HG02885 (cell line): Measurements from ENCODE around the gene RAP2B.
"Not testable (repeated sequence)": the region's sequence is repeated elsewhere in the genome, so short reads cannot be mapped to it uniquely, and the experiment has no call there.

Experiments used
- ATAC-seq: cut with Tn5 transposase; IDR thresholded peaks from one replicate; pipeline ENCODE4 v1.9.1; 2021; ENCODE audit warnings: mild to moderate bottlenecking; ENCODE audit not compliant: unreplicated experiment, poor library complexity

RAP2B gene

GRCh38 chr3:153190923-153191322, 28.9 kb downstream of the RAP2B start:
- no peak for ATAC-seq

GRCh38 chr3:153192327-153192726, 30.3 kb downstream of the RAP2B start:
- ATAC-seq, result no peak

- not testable (repeated sequence) for ATAC-seq
Observed at GRCh38 chr3:153193786-153194476, 31.9 kb downstream of the RAP2B start.

GRCh38 chr3:153195349-153195879, 33.4 kb downstream of the RAP2B start:
- ATAC-seq, result no peak

GRCh38 chr3:153209596-153209995, 47.6 kb downstream of the RAP2B start:
- ATAC-seq, result no peak

GRCh38 chr3:153210146-153210545, 48.1 kb downstream of the RAP2B start:
- no peak for ATAC-seq

GRCh38 chr3:153210660-153211059, 48.6 kb downstream of the RAP2B start:
- no peak for ATAC-seq

GRCh38 chr3:153215497-153215896, 53.5 kb downstream of the RAP2B start:
- ATAC-seq, result no peak

GRCh38 chr3:153215966-153216365, 53.9 kb downstream of the RAP2B start:
- no peak for ATAC-seq

- no peak for ATAC-seq
Observed at GRCh38 chr3:153216928-153217327, 54.9 kb downstream of the RAP2B start.

GRCh38 chr3:153219146-153219545, 57.1 kb downstream of the RAP2B start:
- no peak for ATAC-seq
